OCI-LY7 (cell line): ENCODE measurements around the gene LSG1.

Source experiments
- CTCF ChIP-seq: fragments of 200-600 bp; sonication (generic); conservative IDR thresholded peaks from 2 replicates; pipeline ENCODE4 v1.5.1; 2014; ENCODE audit warnings: mild to moderate bottlenecking, antibody characterized with exemption, low read length, moderate library complexity, mixed read lengths
- EZH2phosphoT487 ChIP-seq: fragments of 200-600 bp; sonication (generic); IDR thresholded peaks from 2 replicates; pipeline ENCODE4 v1.6.1; 2018; ENCODE audit warnings: low read depth, borderline replicate concordance, mild to moderate bottlenecking, mixed run types, antibody characterized with exemption, low read length, moderate library complexity, mixed read lengths

DNA sequence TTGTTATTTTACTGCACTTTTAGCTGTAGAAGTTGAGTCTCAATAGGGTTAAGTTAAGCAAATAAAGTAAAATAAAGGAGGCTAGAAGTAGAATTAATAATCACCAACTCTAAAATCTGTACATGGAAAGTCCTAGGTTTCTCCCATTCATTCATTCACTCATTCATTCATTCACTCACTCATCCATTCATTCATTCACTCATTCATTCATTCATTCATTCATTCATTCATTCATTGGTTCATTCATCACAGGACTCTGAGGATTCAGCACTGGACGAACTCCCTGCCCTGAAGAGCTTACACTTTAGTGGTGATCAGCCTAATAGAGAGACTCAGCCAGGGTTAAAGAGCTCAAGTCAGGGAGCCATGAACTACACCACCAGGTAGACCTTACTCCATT is 4.5 kb upstream of the LSG1 start:
- TF ChIP-seq CTCF (no peak), EZH2phosphoT487 (no peak)
